Stimulated activated effector memory CD8-positive, alpha-beta T cell treated with anti-CD3 and anti-CD28 coated beads, Interleukin-12 subunit alpha, Interleukin-12 subunit beta, amount 100 ng/mL, for 72 hours (primary cell): ENCODE measurements around the gene PIEZO2.

ENCODE experiments used
- ATAC-seq: fragments of 150-1000 bp; cut with Tn5 transposase; 2 replicates; pipeline ENCODE4 v1.10.0; 2021
- DNase-seq, 2 donors: peaks; one replicate each; pipeline ENCODE4 v3.0.0; 2021 to 2022; ENCODE audit warnings: low spot score in 2 of 2
- H3K27ac Mint-ChIP-seq: one replicate; pipeline ENCODE4 v1.8.0; 2022; ENCODE audit warnings: mild to moderate bottlenecking, mixed read lengths
- H3K36me3 Mint-ChIP-seq: one replicate; pipeline ENCODE4 v1.8.0; 2022; ENCODE audit warnings: mild to moderate bottlenecking, mixed read lengths
- H3K4me1 Mint-ChIP-seq: one replicate; pipeline ENCODE4 v1.8.0; 2022; ENCODE audit warnings: mixed read lengths
- H3K4me3 Mint-ChIP-seq: one replicate; pipeline ENCODE4 v1.8.0; 2022; ENCODE audit warnings: mild to moderate bottlenecking, mixed read lengths
- H3K9me3 Mint-ChIP-seq: one replicate; pipeline ENCODE4 v1.8.0; 2022; ENCODE audit warnings: mixed read lengths

The PIEZO2 gene

GRCh38 chr18:10702206-10702605 is 447.2 kb downstream of the PIEZO2 start:
- Mint-ChIP-seq H3K9me3 (no peaks in the 10 kb centered on the region), H3K27ac (no peak overlapping the region), H3K4me3 (no peak overlapping the region), H3K4me1 (no peaks in the 10 kb centered on the region), H3K36me3 (no peaks in the 10 kb centered on the region)
- ATAC-seq (no peak), DNase-seq (no peak)

DNA sequence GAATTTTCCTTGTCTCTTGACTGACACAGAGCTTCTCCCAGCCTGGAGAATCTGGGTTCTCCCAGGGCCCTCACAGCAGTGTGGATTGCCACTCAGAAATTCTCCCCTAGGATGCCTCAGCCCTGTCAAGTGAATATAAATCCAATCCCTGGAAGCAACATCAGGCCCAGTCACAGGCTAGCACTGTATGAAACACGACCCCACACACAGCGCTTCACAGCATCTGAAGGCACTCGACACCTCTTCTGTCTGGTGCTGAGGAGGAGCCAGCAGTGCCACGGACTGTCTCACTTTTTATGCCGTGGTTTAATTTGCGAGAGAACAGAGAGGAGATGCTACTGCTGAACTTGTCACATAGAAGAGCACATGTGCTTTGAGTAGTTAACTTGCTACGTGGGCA is 459.0 kb downstream of the PIEZO2 start:
- H3K9me3 Mint-ChIP-seq, result peaks cover 3% of the 10 kb centered on the region
- no peaks in the 10 kb centered on the region for H3K36me3 Mint-ChIP-seq
- ATAC-seq (peak; percentile 21), DNase-seq (no peak)
- no peak overlapping the region for H3K27ac Mint-ChIP-seq
- no peaks in the 10 kb centered on the region for H3K4me1 Mint-ChIP-seq
- H3K4me3 Mint-ChIP-seq, result no peak overlapping the region

- Mint-ChIP-seq H3K4me3 (no peak overlapping the region), H3K27ac (no peak overlapping the region), H3K4me1 (no peaks in the 10 kb centered on the region), H3K9me3 (peaks cover 3% of the 10 kb centered on the region), H3K36me3 (no peaks in the 10 kb centered on the region)
- ATAC-seq (peak; percentile 32), DNase-seq (no peak)
Observed at GRCh38 chr18:10690035-10690329, 459.4 kb downstream of the PIEZO2 start.

DNA sequence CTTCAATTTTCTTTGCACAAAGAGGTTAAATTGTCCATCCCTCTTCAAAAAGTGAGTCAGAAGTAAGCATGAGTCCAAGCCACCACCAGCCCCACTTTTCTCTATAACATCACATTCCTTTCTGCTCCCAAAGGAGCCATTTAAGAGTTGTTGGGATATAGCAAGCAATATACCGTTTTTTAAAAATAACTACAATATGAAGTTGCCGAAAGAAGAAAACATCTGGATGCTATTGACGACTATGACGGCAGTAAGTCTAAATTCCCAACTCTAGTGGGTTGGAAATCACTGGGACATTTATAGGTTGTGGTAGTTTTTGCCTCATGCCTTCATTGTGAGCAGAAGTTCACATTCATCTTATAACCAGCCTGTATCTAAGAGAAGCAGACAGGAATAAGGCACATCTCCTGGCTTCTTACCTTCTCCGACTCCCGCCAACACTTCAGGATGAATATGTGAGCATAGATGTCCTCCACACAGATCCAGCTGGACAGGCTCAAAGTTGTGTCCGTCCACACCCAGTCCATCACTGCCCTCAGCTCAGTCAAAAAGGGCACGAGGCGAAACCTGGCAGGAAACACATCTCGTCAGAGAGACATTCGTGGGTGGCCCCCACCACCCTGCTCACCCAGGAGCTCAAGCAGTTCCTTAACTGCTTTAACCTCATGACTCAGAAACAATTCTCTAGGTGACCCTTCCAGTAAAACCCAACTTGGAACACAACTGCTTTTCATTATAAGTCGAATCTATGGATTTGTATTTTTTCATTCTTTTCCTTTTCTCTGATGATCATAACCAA is 459.9 kb downstream of the PIEZO2 start:
- ATAC-seq (no peak), DNase-seq (no peak)
- H3K4me1 Mint-ChIP-seq, result no peaks in the 10 kb centered on the region
- H3K36me3 Mint-ChIP-seq, result no peaks in the 10 kb centered on the region
- H3K27ac Mint-ChIP-seq, result no peak overlapping the region
- H3K4me3 Mint-ChIP-seq, result no peak overlapping the region
- H3K9me3 Mint-ChIP-seq, result peaks cover 3% of the 10 kb centered on the region

DNA sequence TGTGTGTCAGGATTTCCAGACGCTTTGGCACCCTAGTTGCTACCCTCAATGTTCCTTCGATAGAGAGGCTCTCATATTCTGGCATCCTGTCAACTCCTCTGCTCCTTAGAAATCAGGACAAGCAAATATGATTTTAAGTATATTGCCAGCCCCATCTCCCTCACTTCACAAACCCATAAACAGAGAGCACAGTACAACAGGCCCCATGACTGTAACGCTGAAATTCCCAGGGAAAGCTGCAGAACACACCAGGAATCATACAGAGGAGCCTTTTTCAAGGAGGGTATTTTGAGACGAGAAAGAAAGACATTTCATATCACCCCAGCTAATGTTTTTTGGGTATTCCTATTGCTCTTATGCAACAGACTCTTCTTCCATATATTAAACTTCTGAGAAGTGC is 460.6 kb downstream of the PIEZO2 start:
- ATAC-seq, result no peak

DNA sequence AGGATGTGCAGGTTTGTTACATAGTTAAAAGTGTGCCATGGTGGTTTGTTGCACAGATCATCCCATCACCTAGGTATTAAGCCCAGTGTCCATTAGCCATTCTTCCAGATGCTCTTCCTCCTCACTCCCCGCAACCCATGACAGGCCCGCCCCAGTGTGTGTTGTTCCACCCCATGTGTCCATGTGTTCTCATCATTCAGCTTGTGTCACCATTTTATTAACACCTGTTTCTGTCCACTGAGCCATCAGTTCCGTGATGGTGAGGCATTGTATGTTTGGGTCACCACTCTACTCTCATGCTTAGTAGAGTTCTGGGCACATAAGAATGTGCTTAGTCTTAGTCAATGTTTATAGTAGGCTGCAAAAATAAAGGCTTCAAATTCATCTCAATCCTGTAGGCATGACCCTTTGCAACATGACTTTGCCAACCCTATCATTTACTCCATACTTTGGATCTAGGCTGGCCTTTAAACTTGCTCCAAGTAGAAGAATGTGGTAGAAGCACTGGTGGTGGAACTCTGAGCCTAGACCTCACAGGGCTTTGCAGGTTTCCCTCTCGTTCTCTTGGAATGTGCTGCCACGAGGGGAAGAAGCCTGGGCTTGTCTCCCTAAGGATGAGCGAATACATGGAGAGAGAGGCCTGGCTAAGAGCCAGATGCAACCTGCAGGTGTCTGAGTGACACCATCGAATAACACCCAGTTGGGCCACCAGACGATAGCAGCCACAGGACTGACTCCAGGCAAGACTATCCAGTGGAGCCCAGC is 462.0 kb downstream of the PIEZO2 start:
- ATAC-seq (no peak), DNase-seq (no peak)
- Mint-ChIP-seq H3K4me3 (no peak overlapping the region), H3K27ac (no peak overlapping the region), H3K4me1 (no peaks in the 10 kb centered on the region), H3K36me3 (no peaks in the 10 kb centered on the region), H3K9me3 (peaks cover 3% of the 10 kb centered on the region)

More for the DNA sequence above, 460.6 kb downstream of the PIEZO2 start:
- Mint-ChIP-seq H3K27ac (no peak overlapping the region), H3K4me3 (no peak overlapping the region), H3K9me3 (peaks cover 3% of the 10 kb centered on the region), H3K4me1 (no peaks in the 10 kb centered on the region), H3K36me3 (no peaks in the 10 kb centered on the region)
- no peak for DNase-seq

DNA sequence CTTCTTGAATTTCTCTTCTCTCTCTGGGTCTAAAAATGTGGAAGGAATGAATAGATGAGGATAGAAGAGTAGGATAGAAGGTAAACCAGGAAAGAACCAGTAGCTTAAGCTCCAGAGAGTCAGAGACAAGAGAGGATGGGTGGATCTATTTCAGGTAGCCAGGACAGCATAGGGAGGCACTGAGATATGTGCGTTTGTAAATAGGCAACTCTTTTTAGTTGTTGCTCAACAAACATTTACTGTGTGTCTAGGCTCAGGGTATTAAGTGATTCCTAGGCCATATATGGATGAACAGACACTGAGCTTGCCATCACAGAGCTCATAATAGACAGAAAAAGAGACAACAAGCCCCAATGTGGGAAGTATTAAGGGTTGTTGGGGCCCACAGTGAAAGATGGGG is 463.1 kb downstream of the PIEZO2 start:
- ATAC-seq, result no peak

GRCh38 chr18:10685484-10685883 is 463.9 kb downstream of the PIEZO2 start:
- H3K36me3 Mint-ChIP-seq, result no peaks in the 10 kb centered on the region
- no peak for ATAC-seq
- H3K9me3 Mint-ChIP-seq, result peaks cover 3% of the 10 kb centered on the region
- no peak overlapping the region for H3K4me3 Mint-ChIP-seq
- H3K27ac Mint-ChIP-seq, result no peak overlapping the region
- DNase-seq, result no peak
- no peaks in the 10 kb centered on the region for H3K4me1 Mint-ChIP-seq

More for the DNA sequence above, 463.1 kb downstream of the PIEZO2 start:
- no peak for DNase-seq
- Mint-ChIP-seq H3K9me3 (peaks cover 3% of the 10 kb centered on the region), H3K27ac (no peak overlapping the region), H3K4me1 (no peaks in the 10 kb centered on the region), H3K36me3 (no peaks in the 10 kb centered on the region), H3K4me3 (no peak overlapping the region)

DNA sequence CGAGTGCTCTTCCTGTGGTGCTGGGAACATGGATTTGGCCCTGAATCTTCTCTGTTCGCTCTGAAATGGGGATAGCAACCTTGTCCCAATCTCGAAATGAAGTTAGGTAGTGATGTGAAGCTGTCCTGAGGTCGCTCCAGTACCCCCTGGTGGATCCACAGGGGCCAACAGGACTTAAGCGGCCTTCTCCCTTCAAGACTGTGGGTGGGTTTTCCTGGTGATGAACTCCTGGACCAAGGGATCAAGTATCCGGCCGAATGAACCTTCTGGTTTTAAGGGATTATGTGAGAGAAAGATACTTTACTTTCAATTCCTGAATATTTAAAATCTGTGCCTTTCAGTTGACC is 467.0 kb downstream of the PIEZO2 start:
- no peak overlapping the region for H3K27ac Mint-ChIP-seq
- H3K4me3 Mint-ChIP-seq, result no peak overlapping the region
- ATAC-seq (no peak), DNase-seq (no peak)
- no peaks in the 10 kb centered on the region for H3K36me3 Mint-ChIP-seq
- H3K4me1 Mint-ChIP-seq, result no peaks in the 10 kb centered on the region
- no peaks in the 10 kb centered on the region for H3K9me3 Mint-ChIP-seq

GRCh38 chr18:10681581-10682367 is 467.6 kb downstream of the PIEZO2 start:
- DNase-seq, result no peak
- no peak for ATAC-seq
- Mint-ChIP-seq H3K4me1 (no peaks in the 10 kb centered on the region), H3K9me3 (no peaks in the 10 kb centered on the region), H3K4me3 (no peak overlapping the region), H3K27ac (no peak overlapping the region), H3K36me3 (no peaks in the 10 kb centered on the region)

GRCh38 chr18:10680271-10680596 is 469.1 kb downstream of the PIEZO2 start:
- Mint-ChIP-seq H3K4me3 (no peak overlapping the region), H3K4me1 (no peaks in the 10 kb centered on the region), H3K27ac (no peak overlapping the region), H3K9me3 (no peaks in the 10 kb centered on the region), H3K36me3 (no peaks in the 10 kb centered on the region)
- DNase-seq (no peak), ATAC-seq (no peak)

DNA sequence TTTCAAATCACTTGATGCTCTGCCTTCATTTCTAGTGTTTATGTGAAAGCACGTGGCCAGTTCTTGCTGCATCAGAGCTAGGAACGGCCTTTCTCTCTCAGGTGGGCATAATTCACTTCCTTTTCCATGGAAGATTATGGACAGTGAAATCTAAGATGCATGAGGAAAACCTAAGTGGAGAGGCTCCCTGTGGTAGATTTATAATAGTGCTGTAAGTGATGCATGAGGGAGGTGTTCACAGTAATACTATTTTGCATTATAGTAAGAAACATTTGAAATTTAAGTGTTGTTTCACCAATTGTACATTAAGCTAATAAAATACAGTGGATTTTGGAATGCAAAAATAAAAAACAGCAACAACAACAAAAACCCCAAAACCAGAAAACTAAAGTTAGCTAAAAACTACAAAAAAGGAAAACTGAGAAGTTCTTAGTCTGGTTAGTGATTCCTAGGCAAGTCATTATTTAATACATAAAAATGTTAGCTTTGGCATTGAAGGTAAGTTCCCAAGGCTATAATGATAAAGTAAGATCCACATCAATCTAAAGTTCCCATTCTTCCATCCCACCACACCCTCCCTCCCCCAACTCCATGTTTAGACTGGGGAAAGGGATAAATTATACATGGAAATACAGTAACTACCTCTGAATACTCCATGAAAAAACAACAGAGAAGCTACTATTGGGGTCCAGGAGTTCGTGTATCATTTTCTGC is 469.7 kb downstream of the PIEZO2 start:
- ATAC-seq, result no peak
- no peak overlapping the region for H3K27ac Mint-ChIP-seq
- H3K4me3 Mint-ChIP-seq, result no peak overlapping the region
- no peaks in the 10 kb centered on the region for H3K9me3 Mint-ChIP-seq
- no peak for DNase-seq
- no peaks in the 10 kb centered on the region for H3K4me1 Mint-ChIP-seq
- H3K36me3 Mint-ChIP-seq, result no peaks in the 10 kb centered on the region

DNA sequence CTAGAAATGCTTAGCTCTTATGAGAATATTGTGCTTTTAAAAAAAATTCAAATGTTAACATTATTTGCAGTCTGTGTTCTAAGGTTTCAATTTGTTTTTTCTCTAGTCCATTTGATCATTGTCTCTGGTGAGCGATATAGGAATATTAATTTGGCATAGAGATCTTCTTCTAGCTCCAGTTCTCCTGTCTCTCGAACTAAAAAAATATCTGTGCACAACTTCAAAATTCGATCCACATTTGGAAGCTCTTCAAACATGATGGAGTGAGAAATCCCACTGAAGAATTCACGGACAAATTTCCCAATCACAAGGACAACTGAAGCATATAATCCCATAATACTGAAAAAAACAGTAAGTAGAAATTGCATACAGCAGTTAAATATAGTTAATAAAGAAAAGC is 477.9 kb downstream of the PIEZO2 start:
- H3K4me1 Mint-ChIP-seq, result no peaks in the 10 kb centered on the region
- no peak overlapping the region for H3K27ac Mint-ChIP-seq
- H3K36me3 Mint-ChIP-seq, result no peaks in the 10 kb centered on the region
- ATAC-seq (no peak), DNase-seq (no peak)
- no peak overlapping the region for H3K4me3 Mint-ChIP-seq
- H3K9me3 Mint-ChIP-seq, result no peaks in the 10 kb centered on the region

DNA sequence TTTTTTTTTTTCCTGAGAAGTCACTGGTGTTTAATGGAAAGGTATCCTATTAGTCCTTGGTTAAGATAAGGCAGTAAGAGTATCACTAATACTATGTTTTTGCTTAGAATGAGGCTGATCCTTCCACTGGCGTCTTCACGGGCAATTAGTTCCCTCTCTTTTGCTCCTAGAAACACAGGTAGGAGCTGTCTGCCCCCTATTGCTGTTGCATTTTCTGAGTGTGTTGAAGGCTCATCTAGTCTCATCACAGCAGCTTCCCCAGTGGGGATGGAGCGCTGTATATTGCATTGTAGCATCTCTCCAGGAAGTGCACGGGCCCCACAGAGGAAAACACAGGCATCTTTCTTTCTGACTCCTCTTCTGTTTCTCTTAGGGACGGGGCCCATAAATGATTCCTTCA is 478.5 kb downstream of the PIEZO2 start:
- no peak overlapping the region for H3K4me3 Mint-ChIP-seq
- H3K4me1 Mint-ChIP-seq, result no peaks in the 10 kb centered on the region

DNA sequence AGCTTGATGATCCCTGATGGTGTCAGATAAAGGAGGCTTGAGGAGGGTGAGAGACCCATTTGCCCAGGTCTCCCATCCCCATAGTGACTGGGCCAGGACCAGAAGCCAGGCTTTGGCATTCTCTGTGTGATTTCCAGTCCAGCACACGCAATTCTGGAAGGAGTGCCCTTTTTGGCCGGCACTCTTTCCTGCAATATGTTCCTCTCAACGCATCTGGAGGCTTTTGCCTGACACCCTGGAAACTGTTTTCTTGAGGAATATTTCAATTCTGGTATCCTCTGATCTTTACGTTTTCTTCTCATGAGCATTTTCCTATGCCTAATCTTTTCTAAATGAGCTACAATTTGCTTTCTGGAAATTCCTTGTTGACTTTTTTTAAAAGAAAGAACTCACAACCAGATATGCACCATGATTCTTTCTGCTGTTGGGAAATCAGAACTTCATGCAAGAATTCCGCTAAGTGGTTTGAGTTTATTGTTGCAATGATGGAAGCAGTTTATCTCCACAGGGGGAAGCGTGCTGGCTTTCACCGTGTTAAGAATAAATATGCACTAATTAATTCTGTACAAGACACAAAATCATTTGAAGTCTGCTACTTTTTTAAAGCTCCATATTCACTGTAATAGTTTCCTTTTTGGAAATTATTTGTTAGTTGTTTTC is 479.8 kb downstream of the PIEZO2 start:
- Mint-ChIP-seq H3K36me3 (no peaks in the 10 kb centered on the region), H3K4me1 (no peaks in the 10 kb centered on the region), H3K4me3 (no peak overlapping the region), H3K9me3 (no peaks in the 10 kb centered on the region), H3K27ac (no peak overlapping the region)
- ATAC-seq, result no peak
- no peak for DNase-seq

More for the DNA sequence above, 478.5 kb downstream of the PIEZO2 start:
- Mint-ChIP-seq H3K27ac (no peak overlapping the region), H3K36me3 (no peaks in the 10 kb centered on the region), H3K9me3 (no peaks in the 10 kb centered on the region)
- ATAC-seq (no peak), DNase-seq (no peak)
